IMR-90 (cell line): Measurements from ENCODE around the gene CTBP2. TPM values are rescaled to one million over a fixed set of nuclear protein-coding genes. Genes with fewer than 3 reads are reported as not detected.

Experiments used
- ATAC-seq: fragments of 200-7000 bp; cut with Tn5 transposase; 2 replicates; pipeline ENCODE4 v1.9.1; 2020; ENCODE audit warnings: low read depth, mild to moderate bottlenecking, moderate library complexity
- BruUV-seq: library from RNA; stranded (reverse); fragments of 400-500 nt; replicated peaks from 2 replicates; lab custom pipeline; 2021; lab: Mats Ljungman, UMichigan
- CTCF ChIA-PET: fragments of 300-600 bp; formaldehyde crosslinking; extraction: SDS; loops from one replicate; lab custom pipeline; 2021; ENCODE audit warnings: antibody characterized with exemption; lab: Yijun Ruan, JAX
- POLR2A ChIA-PET: fragments of 300-600 bp; sonication (Branson Sonifier 250); formaldehyde crosslinking; loops from one replicate; lab custom pipeline; 2022; ENCODE audit warnings: antibody characterized with exemption; ENCODE audit not compliant: unreplicated experiment; lab: Charles Lee
- DNase-seq: peaks from one replicate; pipeline ENCODE4 v3.0.0; 2013
- H2AFZ ChIP-seq: replicated peaks from 2 replicates; pipeline ENCODE3; 2013; ENCODE audit warnings: low read length, mild to moderate bottlenecking; ENCODE audit not compliant: poor library complexity
- H2AK5ac ChIP-seq: 2 replicates; pipeline ENCODE4 v1.6.1; 2013; ENCODE audit warnings: low read depth, low read length, inconsistent platforms
- H2AK9ac ChIP-seq: replicated peaks from 2 replicates; pipeline ENCODE3; 2013; ENCODE audit warnings: mild to moderate bottlenecking, low read depth, low read length, moderate library complexity; ENCODE audit not compliant: poor library complexity
- H2BK120ac ChIP-seq: 2 replicates; pipeline ENCODE4 v1.6.1; 2013; ENCODE audit warnings: low read depth, low read length, inconsistent platforms
- H2BK15ac ChIP-seq: 3 replicates; pipeline ENCODE4 v1.6.1; 2013; ENCODE audit warnings: low read depth, low read length, inconsistent platforms
- H2BK20ac ChIP-seq: 2 replicates; pipeline ENCODE4 v1.6.1; 2013; ENCODE audit warnings: low read depth, mild to moderate bottlenecking, inconsistent platforms, low read length, moderate library complexity
- H2BK5ac ChIP-seq: 2 replicates; pipeline ENCODE4 v1.6.1; 2013; ENCODE audit warnings: mild to moderate bottlenecking, low read depth, low read length, inconsistent platforms; ENCODE audit not compliant: poor library complexity, severe bottlenecking
- H3K14ac ChIP-seq: replicated peaks from 2 replicates; pipeline ENCODE4 v1.6.1; 2013; ENCODE audit warnings: low read depth, low read length, inconsistent platforms
- H3K18ac ChIP-seq: 2 replicates; pipeline ENCODE4 v1.6.1; 2013; ENCODE audit warnings: low read depth, low read length, control low read depth
- H3K23ac ChIP-seq: 2 replicates; pipeline ENCODE4 v1.6.1; 2013; ENCODE audit warnings: low read depth, low read length, inconsistent platforms
- H3K27ac ChIP-seq: 2 replicates; pipeline ENCODE4 v1.5.1; 2013; ENCODE audit warnings: mild to moderate bottlenecking, control low read depth, low read length; ENCODE audit not compliant: insufficient read depth
- H3K27me3 ChIP-seq: 2 replicates; pipeline ENCODE4 v1.6.1; 2013; ENCODE audit warnings: low read length; ENCODE audit not compliant: control insufficient read depth, insufficient read depth
- H3K36me3 ChIP-seq: 2 replicates; pipeline ENCODE4 v1.6.1; 2013; ENCODE audit warnings: low read length, mixed read lengths; ENCODE audit not compliant: control insufficient read depth, insufficient read depth
- H3K4ac ChIP-seq: 2 replicates; pipeline ENCODE4 v1.6.1; 2013; ENCODE audit warnings: low read depth, low read length, inconsistent platforms
- H3K4me1 ChIP-seq: 2 replicates; pipeline ENCODE4 v1.6.1; 2013; ENCODE audit warnings: low read length, mixed read lengths; ENCODE audit not compliant: control insufficient read depth, insufficient read depth
- H3K4me2 ChIP-seq: 2 replicates; pipeline ENCODE4 v1.6.1; 2013; ENCODE audit warnings: low read depth, mild to moderate bottlenecking, control low read depth, low read length, moderate library complexity
- H3K4me3 ChIP-seq: 2 replicates; pipeline ENCODE4 v1.5.1; 2013; ENCODE audit warnings: low read depth, mild to moderate bottlenecking, control low read depth, low read length, moderate library complexity; ENCODE audit not compliant: insufficient read depth
- H3K56ac ChIP-seq: 2 replicates; pipeline ENCODE4 v1.6.1; 2013; ENCODE audit warnings: low read length, inconsistent platforms; ENCODE audit not compliant: insufficient read depth; ENCODE audit errors: extremely low read depth
- H3K79me1 ChIP-seq, 2 experiments: 2 replicates each; pipeline ENCODE4 v1.6.1; 2013; ENCODE audit warnings: low read length in 2 of 2, inconsistent platforms in 1 of 2, low read depth in 1 of 2
- H3K9ac ChIP-seq: 2 replicates; pipeline ENCODE4 v1.6.1; 2013; ENCODE audit warnings: low read depth, low read length, control low read depth
- H3K9me1 ChIP-seq: 2 replicates; pipeline ENCODE4 v1.6.1; 2013; ENCODE audit warnings: low read length, inconsistent platforms; ENCODE audit not compliant: insufficient read depth
- H3K9me3 ChIP-seq: 2 replicates; pipeline ENCODE4 v1.6.1; 2013; ENCODE audit warnings: low read length; ENCODE audit not compliant: control insufficient read depth, insufficient read depth
- H4K20me1 ChIP-seq: 2 replicates; pipeline ENCODE4 v1.6.1; 2013; ENCODE audit warnings: low read length, inconsistent platforms; ENCODE audit not compliant: insufficient read depth
- H4K5ac ChIP-seq: 2 replicates; pipeline ENCODE4 v1.6.1; 2013; ENCODE audit warnings: mild to moderate bottlenecking, low read depth, low read length, control low read depth
- H4K8ac ChIP-seq, 2 experiments: 2 replicates each; pipeline ENCODE4 v1.6.1; 2013; ENCODE audit warnings: low read depth in 2 of 2, low read length in 2 of 2, control low read depth in 1 of 2, inconsistent platforms in 1 of 2
- H4K91ac ChIP-seq: 2 replicates; pipeline ENCODE4 v1.6.1; 2013; ENCODE audit warnings: low read depth, low read length, inconsistent platforms; ENCODE audit not compliant: insufficient read depth
- MAFK ChIP-seq: IDR thresholded peaks from 2 replicates; pipeline ENCODE4 v1.6.1; 2012; ENCODE audit warnings: low read depth, low read length, improper control_type of control experiment
- MAZ ChIP-seq: IDR thresholded peaks from 2 replicates; pipeline ENCODE4 v1.6.1; 2012; ENCODE audit warnings: low read depth, mild to moderate bottlenecking, low read length, improper control_type of control experiment, moderate library complexity, borderline replicate concordance
- WGBS, 2 experiments: methylation state at CpG; one replicate each; pipeline versions ENCODE4 v1.1.5 to v1.1.7; 2013; ENCODE audit warnings: missing lambda C conversion rate in 2 of 2; ENCODE audit not compliant: insufficient read length in 1 of 2; ENCODE audit errors: extremely low coverage in 2 of 2; 5-methylcytosine and 5-hydroxymethylcytosine counted together
- dilution Hi-C: fragments of 300-500 bp; cut with HindIII; formaldehyde crosslinking; loops from one replicate; pipeline ENCODE4 v1.14.3; 2018; ENCODE audit warnings: low sequenced_read_pairs; ENCODE audit not compliant: unreplicated experiment
- in situ Hi-C: fragments of 300-500 bp; cut with MboI; formaldehyde crosslinking; loops from 3 replicates; pipeline ENCODE4 v1.14.3; 2019; ENCODE audit warnings: low sequenced_read_pairs, inconsistent platforms, mixed read lengths
- intact Hi-C: fragments of 100-400 bp; cut with micrococcal nuclease; formaldehyde crosslinking; loops from 2 replicates; pipeline ENCODE4 v1.10.0; 2022
- polyA plus RNA-seq, 3 experiments: library from polyadenylated mRNA; depleted of rRNA; stranded (reverse); fragments of >200 nt; gene quantifications; 2 replicates each; pipeline ENCODE4 v1.2.3, GENCODE V29; 2012; ENCODE audit warnings: low replicate concordance in 1 of 3
- total RNA-seq: library from RNA; depleted of rRNA; stranded (reverse); fragments of >200 nt; gene quantifications from 2 replicates; pipeline ENCODE4 v1.2.3, GENCODE V29; 2012

Gene CTBP2
- total and polyA plus RNA-seq, 2 of the 4 experiments (the other 2 are of a cell fraction), result 81.0 to 86.6 TPM

DNA sequence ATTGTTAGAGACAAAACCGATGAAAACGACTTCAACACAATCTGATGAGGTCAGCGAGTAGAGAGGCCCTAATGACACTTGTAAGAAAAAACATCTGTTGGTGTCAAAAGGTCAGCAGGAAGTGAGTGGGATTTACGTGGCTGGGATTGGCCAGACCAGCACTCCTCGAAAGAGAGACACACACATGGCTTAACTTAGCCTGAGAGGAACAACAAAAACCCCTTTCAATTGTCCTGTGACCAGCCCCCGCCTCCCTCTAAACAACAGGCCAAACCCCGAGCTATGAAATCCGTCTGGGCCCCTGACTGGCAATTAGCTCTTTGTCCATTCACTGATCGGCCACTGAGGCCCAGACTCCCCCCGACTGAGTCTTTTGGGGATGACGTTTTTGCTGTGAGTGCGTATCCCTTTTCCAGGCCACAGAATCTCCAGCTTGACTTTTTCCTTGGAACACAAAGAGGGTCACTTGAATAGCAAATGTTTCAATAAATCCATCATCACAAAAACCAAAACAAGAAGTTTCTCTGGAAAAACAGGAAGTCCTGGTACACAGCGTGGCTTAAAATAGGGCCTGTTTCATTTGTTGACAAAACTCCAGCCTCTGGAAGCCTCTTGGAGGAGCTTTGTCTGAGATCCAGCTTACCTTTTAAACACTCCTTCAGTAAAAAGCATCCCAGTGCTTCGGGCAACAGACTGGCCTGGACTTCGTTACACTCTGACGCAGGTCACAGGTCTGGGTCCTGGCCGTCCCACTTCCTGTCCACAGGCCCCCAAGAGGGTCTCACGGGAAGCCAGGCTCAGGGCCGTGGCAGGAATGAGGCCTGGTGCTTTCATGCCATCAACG, 103.0 kb downstream of the CTBP2 start:
- DNase-seq (peak; percentile 99), ATAC-seq (peak; percentile 78)
- Histone ChIP-seq H2BK120ac (peak overlapping the region; percentile 54), H3K23ac (peak overlapping the region; percentile 63; the same call in 1 of the 2 replicates), H4K20me1 (peaks cover 90% of the 10 kb centered on the region), H2BK20ac (peak overlapping the region; percentile 1; the same call in 1 of the 2 replicates), H3K27me3 (no peaks in the 10 kb centered on the region), H2AK5ac (peak overlapping the region; percentile 33), H3K4me2 (peak overlapping the region; percentile 42), H3K79me1 (peaks cover 39 to 96% of the 10 kb centered on the region in 2 experiments), H3K9me1 (peaks cover 30% of the 10 kb centered on the region), H3K4me1 (peaks cover 41% of the 10 kb centered on the region), H3K14ac (0 out of 2 replicates have a peak overlapping the region, but pooled peaks have one; percentile 0), H4K5ac (peak overlapping the region; percentile 47), H4K8ac (peak overlapping the region in 1 of 2 experiments; percentile 63; a peak in 3 of 4 replicates), H3K27ac (peak overlapping the region; percentile 83), H3K36me3 (no peaks in the 10 kb centered on the region), H2BK5ac (peak overlapping the region; percentile 44), H3K4me3 (no peak overlapping the region), H2AK9ac (peak overlapping the region; percentile 59), H2BK15ac (no peak overlapping the region; the same call in 2 of the 3 replicates), H3K9ac (peak overlapping the region; percentile 33; the same call in 1 of the 2 replicates), H2AFZ (peak overlapping the region; percentile 69), H3K9me3 (no peaks in the 10 kb centered on the region), H3K4ac (peak overlapping the region; percentile 79), H4K91ac (peak overlapping the region; percentile 47), H3K18ac (peak overlapping the region; percentile 50; the same call in 1 of the 2 replicates), H3K56ac (0 out of 2 replicates have a peak overlapping the region, but pooled peaks have one; percentile 13)
- ChIA-PET POLR2A (interaction anchor here (0.6 kb wide), 1 partner anchor 495 kb away, joined by 18 read pairs; no protein-coding TSS in a partner anchor), CTCF (interaction anchor here (1.0 kb wide), 1 partner anchor 9 kb away, joined by 4 read pairs; no protein-coding TSS in a partner anchor)
- no TSS peak for BruUV-seq
- in situ Hi-C loops (loop anchor here (10.0 kb wide), 1 partner anchor 97 kb away; no protein-coding TSS in a partner anchor), intact Hi-C loops (no loop called here), dilution Hi-C loops (no loop called here)
- peak; percentile 80 for TF ChIP-seq MAFK
- TF ChIP-seq MAZ, result no peak
- WGBS, 2 experiments, result 20% methylated on average over 7 of the region's 20 CpGs; no CpG with 5 or more reads in 1 of the 2 experiments
